Sciatic nerve (tissue), 2 donors: ENCODE data around the gene MCRIP1. TPM values are rescaled to one million over a fixed set of nuclear protein-coding genes. Genes with fewer than 3 reads are reported as not detected.

ENCODE experiments used
- ATAC-seq: fragments of 200-7000 bp; cut with Tn5 transposase; one replicate; pipeline ENCODE4 v1.9.1; 2020; ENCODE audit warnings: mild to moderate bottlenecking, moderate library complexity
- DNase-seq: peaks from one replicate; pipeline ENCODE4 v3.0.0-alpha.2; 2020; ENCODE audit warnings: low spot score
- intact Hi-C: fragments of 100-400 bp; cut with DNase I; formaldehyde crosslinking; loops from one replicate; pipeline ENCODE4 v1.14.2; 2022
- total RNA-seq: library from RNA; stranded (reverse); fragmentation: NEBNext Ultra II Directional; extraction: Animal tissue kit (Norgen Biotek cat#: 25700); gene quantifications from one replicate; pipeline ENCODE4 v1.2.1, GENCODE V29; 2021
- donor health status: DM: no; HTN: no; CAD: no.
- donor health status: DM: no; HTN: no; CAD: no.

The MCRIP1 gene
- total RNA-seq, 1 donor from 2014 or later = 91.5 TPM

- intact Hi-C loops = no loop called here
- ATAC-seq (no peak), DNase-seq (no peak)
These were observed 22.0 kb downstream of the MCRIP1 start for GRCh38 chr17:81810892-81811704.

- no peak for ATAC-seq
- intact Hi-C loops = no loop called here
- DNase-seq = no peak
These were observed 22.6 kb downstream of the MCRIP1 start for GRCh38 chr17:81810476-81810875.

- intact Hi-C loops = no loop called here
- ATAC-seq (no peak), DNase-seq (no peak)
These were observed 23.5 kb downstream of the MCRIP1 start for GRCh38 chr17:81809556-81809998.

- no peak for DNase-seq
- intact Hi-C loops = no loop called here
- no peak for ATAC-seq
These were observed 24.1 kb downstream of the MCRIP1 start for GRCh38 chr17:81808778-81809555.

GRCh38 chr17:81807839-81808238 lies 25.3 kb downstream of the MCRIP1 start:
- ATAC-seq (no peak), DNase-seq (no peak)
- intact Hi-C loops = no loop called here

- DNase-seq = no peak
These were observed 25.8 kb downstream of the MCRIP1 start for GRCh38 chr17:81807210-81807719.

GRCh38 chr17:81806461-81807209 lies 26.5 kb downstream of the MCRIP1 start:
- ATAC-seq (no peak), DNase-seq (no peak)
- intact Hi-C loops = no loop called here

More at GRCh38 chr17:81807210-81807719, 25.8 kb downstream of the MCRIP1 start:
- ATAC-seq = no peak
- intact Hi-C loops = no loop called here

GRCh38 chr17:81805707-81806460 lies 27.2 kb downstream of the MCRIP1 start:
- DNase-seq = no peak
- ATAC-seq = no peak
- intact Hi-C loops = no loop called here

GRCh38 chr17:81804559-81805399 lies 28.3 kb downstream of the MCRIP1 start:
- DNase-seq (no peak), ATAC-seq (no peak)
- intact Hi-C loops = no loop called here

GRCh38 chr17:81803728-81804558 lies 29.1 kb downstream of the MCRIP1 start, which contains the start of gene GCGR:
Gene GCGR, plus strand, starts transcription at chr17:81804150. Its CDS starts 4,869 bp downstream, at chr17:81809019.
- no peak for ATAC-seq
- intact Hi-C loops = no loop called here
- no peak for DNase-seq

GRCh38 chr17:81802856-81803643 lies 30.0 kb downstream of the MCRIP1 start:
- ATAC-seq = no peak
- no peak for DNase-seq
- intact Hi-C loops = no loop called here

- DNase-seq (no peak), ATAC-seq (no peak)
- intact Hi-C loops = no loop called here
These were observed 30.9 kb downstream of the MCRIP1 start for GRCh38 chr17:81802048-81802758.

GRCh38 chr17:81801327-81801726 lies 31.8 kb downstream of the MCRIP1 start:
- ATAC-seq = no peak
- DNase-seq = no peak
- intact Hi-C loops = no loop called here

GRCh38 chr17:81794509-81794908 lies 38.6 kb downstream of the MCRIP1 start:
- peak; percentile 79 for ATAC-seq
- intact Hi-C loops = no loop called here
- no peak for DNase-seq

GRCh38 chr17:81794074-81794476 lies 39.0 kb downstream of the MCRIP1 start:
- ATAC-seq (no peak), DNase-seq (no peak)
- intact Hi-C loops = no loop called here
